Measurements from ENCODE around the gene USH1C.

- TF ChIP-seq POLR2A (IDR thresholded peaks at IDR 0.05) (no peak), CTCF (IDR thresholded peaks at IDR 0.05) (no peak), EP300 (IDR thresholded peaks at IDR 0.05) (no peak), POLR2AphosphoS5 (IDR thresholded peaks at IDR 0.05) (no peak)
Measured at GRCh38 chr11:17563231-17563646, 19.0 kb upstream of the USH1C start.
